K562 (cell line): ENCODE results near the gene CCDC148.

Experiments used
- FOXM1 ChIP-seq, 2 experiments: fragments of 450-650 bp in 1 of 2; sonication (generic) in 1 of 2; formaldehyde crosslinking in 1 of 2; IDR thresholded peaks; 2 replicates each; pipeline versions ENCODE4 v1.6.1 to v1.9.0; 2017 to 2022; ENCODE audit warnings: low read depth in 2 of 2, mild to moderate bottlenecking in 2 of 2, missing genetic modification reagents in 1 of 2, moderate library complexity in 1 of 2
- GATAD2B ChIP-seq: fragments of 450-650 bp; IDR thresholded peaks from 2 replicates; pipeline ENCODE4 v1.6.1; 2017; ENCODE audit warnings: mild to moderate bottlenecking, borderline replicate concordance
- KLF1 ChIP-seq: fragments of 450-650 bp; IDR thresholded peaks from 2 replicates; pipeline ENCODE4 v1.6.1; 2016; ENCODE audit warnings: missing genetic modification characterization, missing compliant biosample characterization
- RAD21 ChIP-seq, 2 experiments: fragments of 250-450 bp in 1 of 2; fragments of 450-650 bp in 1 of 2; sonication (Bioruptor Pico) in 1 of 2; formaldehyde crosslinking in 1 of 2; IDR thresholded peaks in 1 of 2; conservative IDR thresholded peaks in 1 of 2; 2 replicates each; pipeline versions ENCODE4 v1.4.0 to v1.8.0; 2020 to 2022; ENCODE audit warnings: mild to moderate bottlenecking in 2 of 2, moderate library complexity in 1 of 2
- RFX1 ChIP-seq: fragments of 450-650 bp; IDR thresholded peaks from 2 replicates; pipeline ENCODE4 v1.6.1; 2016; ENCODE audit warnings: mild to moderate bottlenecking, moderate library complexity
- TCF15 ChIP-seq: fragments of 250-450 bp; sonication (Bioruptor Pico); IDR thresholded peaks from 2 replicates; pipeline ENCODE4 v1.8.0; 2022; ENCODE audit warnings: moderate library complexity, mild to moderate bottlenecking, inconsistent platforms
- ZNF175 ChIP-seq: fragments of 200-800 bp; sonication (Bioruptor generic); IDR thresholded peaks from 2 replicates; pipeline ENCODE4 v1.6.1; 2016; ENCODE audit warnings: low read depth, mild to moderate bottlenecking, missing genetic modification characterization, missing compliant biosample characterization
- ZNF384 ChIP-seq: IDR thresholded peaks from 2 replicates; pipeline ENCODE4 v1.6.1; 2012; ENCODE audit warnings: low read depth, low read length, improper control_type of control experiment
- TF ChIP-seq, protein P1 (sequence below): fragments of 450-650 bp; formaldehyde crosslinking; IDR thresholded peaks from 2 replicates; pipeline ENCODE4 v1.4.0; 2020; ENCODE audit warnings: mild to moderate bottlenecking, mixed read lengths
- TF ChIP-seq, protein P2 (sequence below), 3 experiments: IDR thresholded peaks in 2 of 3; conservative IDR thresholded peaks in 1 of 3; 2 replicates each; pipeline ENCODE4 v1.5.1; 2011 to 2012; ENCODE audit warnings: low read length in 3 of 3, mild to moderate bottlenecking in 3 of 3, control low read depth in 2 of 3, improper control_type of control experiment in 1 of 3, inconsistent platforms in 1 of 3, low read depth in 1 of 3, mixed read lengths in 1 of 3, moderate library complexity in 1 of 3; ENCODE audit not compliant: insufficient read depth in 2 of 3

- TF ChIP-seq RFX1 (no peak), RAD21 (CRISPR knock-in tag; conservative IDR thresholded peaks at IDR 0.05 in 1 of 2, IDR thresholded peaks at IDR 0.05 in 1 of 2) (no peak), FOXM1 (IDR thresholded peaks at IDR 0.05; ENCODE audit: low read depth) (no peak), FOXM1 (CRISPR knock-in tag; IDR thresholded peaks at IDR 0.05; ENCODE audit: low read depth) (no peak), ZNF175 (no peak), GATAD2B (no peak), TCF15 (no peak), KLF1 (tag) (no peak), ZNF384 (no peak)
- TF ChIP-seq, protein P1, sequence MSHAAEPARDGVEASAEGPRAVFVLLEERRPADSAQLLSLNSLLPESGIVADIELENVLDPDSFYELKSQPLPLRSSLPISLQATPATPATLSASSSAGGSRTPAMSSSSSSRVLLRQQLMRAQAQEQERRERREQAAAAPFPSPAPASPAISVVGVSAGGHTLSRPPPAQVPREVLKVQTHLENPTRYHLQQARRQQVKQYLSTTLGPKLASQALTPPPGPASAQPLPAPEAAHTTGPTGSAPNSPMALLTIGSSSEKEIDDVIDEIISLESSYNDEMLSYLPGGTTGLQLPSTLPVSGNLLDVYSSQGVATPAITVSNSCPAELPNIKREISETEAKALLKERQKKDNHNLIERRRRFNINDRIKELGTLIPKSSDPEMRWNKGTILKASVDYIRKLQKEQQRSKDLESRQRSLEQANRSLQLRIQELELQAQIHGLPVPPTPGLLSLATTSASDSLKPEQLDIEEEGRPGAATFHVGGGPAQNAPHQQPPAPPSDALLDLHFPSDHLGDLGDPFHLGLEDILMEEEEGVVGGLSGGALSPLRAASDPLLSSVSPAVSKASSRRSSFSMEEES (CRISPR knock-in tag) = no peak
- TF ChIP-seq, protein P2, sequence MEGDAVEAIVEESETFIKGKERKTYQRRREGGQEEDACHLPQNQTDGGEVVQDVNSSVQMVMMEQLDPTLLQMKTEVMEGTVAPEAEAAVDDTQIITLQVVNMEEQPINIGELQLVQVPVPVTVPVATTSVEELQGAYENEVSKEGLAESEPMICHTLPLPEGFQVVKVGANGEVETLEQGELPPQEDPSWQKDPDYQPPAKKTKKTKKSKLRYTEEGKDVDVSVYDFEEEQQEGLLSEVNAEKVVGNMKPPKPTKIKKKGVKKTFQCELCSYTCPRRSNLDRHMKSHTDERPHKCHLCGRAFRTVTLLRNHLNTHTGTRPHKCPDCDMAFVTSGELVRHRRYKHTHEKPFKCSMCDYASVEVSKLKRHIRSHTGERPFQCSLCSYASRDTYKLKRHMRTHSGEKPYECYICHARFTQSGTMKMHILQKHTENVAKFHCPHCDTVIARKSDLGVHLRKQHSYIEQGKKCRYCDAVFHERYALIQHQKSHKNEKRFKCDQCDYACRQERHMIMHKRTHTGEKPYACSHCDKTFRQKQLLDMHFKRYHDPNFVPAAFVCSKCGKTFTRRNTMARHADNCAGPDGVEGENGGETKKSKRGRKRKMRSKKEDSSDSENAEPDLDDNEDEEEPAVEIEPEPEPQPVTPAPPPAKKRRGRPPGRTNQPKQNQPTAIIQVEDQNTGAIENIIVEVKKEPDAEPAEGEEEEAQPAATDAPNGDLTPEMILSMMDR (IDR thresholded peaks at IDR 0.05 in 2 of 3, conservative IDR thresholded peaks at IDR 0.05 in 1 of 3; ENCODE audit: insufficient read depth in 2 of 3, low read depth in 1 of 3, low read length in 3 of 3) = no peak
Observed at GRCh38 chr2:158498043-158498748, 41.6 kb upstream of the CCDC148 start.
